HG03159 (cell line): ENCODE data around the gene CLEC2A.
"Not testable (repeated sequence)": the region's sequence is repeated elsewhere in the genome, so short reads cannot be mapped to it uniquely, and the experiment has no call there.

Source experiments
- ATAC-seq: cut with Tn5 transposase; IDR thresholded peaks from one replicate; pipeline ENCODE4 v1.9.1; 2021; ENCODE audit warnings: mild to moderate bottlenecking, moderate library complexity; ENCODE audit not compliant: unreplicated experiment

Gene CLEC2A, protein sequence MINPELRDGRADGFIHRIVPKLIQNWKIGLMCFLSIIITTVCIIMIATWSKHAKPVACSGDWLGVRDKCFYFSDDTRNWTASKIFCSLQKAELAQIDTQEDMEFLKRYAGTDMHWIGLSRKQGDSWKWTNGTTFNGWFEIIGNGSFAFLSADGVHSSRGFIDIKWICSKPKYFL

DNA sequence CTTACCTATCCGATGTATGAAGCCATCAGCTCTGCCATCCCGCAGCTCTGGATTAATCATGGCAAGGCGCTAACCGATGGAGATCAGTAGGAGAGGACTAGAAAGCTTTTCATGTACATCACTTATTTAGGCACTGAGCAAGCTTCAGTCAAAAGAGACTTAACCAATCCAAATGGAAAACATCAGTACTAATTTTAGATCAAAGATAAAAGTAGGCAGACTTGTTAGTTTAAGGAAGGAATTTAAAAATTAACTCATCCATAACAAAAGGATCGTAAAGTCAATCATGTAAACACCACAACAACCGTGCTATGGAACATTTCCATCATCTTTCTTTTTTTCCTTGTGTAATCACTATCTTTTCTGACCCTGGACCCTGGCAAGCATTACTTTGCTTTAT is at the start of gene CLEC2A:
Gene CLEC2A (minus strand): TSS at position 101 of the 400 bp plus-strand sequence. CDS start 41 bp downstream, at position 60.
- no peak for ATAC-seq

DNA sequence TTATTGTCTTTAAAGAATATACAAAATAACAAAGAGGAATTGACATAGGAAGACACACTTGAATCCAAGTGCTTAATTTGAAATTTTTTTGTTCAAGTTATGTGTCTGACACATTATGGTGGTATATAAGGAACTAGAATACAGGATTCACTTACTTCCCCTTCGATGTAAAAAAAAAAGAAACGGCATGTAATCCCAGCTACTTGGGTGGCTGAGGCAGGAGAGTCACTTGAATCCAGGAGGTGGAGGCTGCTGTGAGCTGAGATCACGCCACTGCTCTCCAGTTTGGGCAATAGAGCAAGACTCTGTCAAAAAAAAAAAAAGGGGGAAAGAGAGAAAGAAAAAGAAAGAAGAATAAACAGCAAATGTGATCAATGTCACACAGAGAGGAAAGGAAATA is 48.0 kb upstream of the CLEC2A start:
- no peak for ATAC-seq

DNA sequence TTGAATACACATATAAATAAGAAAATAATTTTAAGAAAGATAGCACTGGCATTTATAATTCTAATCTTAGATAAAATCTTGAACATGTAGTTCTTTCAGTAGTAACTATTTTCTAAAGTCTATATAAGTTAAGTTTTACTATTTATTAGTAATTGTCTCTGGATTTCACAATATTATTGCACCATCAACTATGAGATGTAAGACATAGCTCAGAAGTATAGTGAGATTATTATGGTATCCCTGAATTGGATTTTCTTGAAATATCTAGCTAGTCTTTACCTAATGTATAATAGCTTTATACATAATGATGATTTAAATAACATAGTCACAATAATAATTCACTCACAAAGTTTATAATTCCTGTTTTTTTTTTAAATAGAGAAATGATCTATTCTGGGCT is 45.7 kb upstream of the CLEC2A start:
- no peak for ATAC-seq

DNA sequence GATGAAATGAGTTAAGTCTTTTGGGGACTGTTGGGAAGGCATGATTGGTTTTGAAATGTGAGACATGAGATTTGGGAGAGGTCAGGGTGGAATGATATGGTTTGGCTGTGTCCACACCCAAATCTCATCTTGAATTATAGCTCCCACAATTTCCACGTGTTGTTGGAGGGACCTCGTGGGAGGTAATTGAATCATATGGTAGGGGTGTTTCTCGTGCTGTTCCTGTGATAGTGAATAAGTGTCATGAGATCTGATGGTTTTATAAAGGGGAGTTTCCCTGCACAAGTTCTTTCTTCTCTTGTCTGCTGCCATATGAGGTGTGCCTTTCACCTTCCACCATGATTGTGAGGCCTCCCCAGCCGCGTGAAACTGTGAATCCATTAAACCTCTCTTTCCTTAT is 44.5 kb upstream of the CLEC2A start:
- not testable (repeated sequence) for ATAC-seq

DNA sequence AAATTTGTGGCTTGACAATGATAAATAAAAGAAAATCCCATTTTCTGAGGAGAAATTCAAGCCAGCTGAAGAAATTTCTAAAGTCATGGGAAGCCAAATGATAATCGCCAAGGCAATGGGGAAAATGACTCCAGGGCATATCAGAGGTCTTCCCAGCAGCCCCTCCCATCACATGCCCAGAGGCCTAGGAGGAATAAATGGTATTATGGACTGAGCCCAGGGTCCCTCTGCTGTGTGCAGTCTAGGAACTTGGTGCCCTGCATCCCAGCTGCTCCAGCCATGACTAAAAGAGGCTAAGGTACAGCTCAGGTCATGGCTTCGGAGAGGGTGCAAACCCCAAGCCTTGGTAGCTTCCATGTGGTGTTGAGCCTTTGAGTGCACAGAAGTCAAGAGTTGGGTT is 43.4 kb upstream of the CLEC2A start:
- ATAC-seq: no peak

DNA sequence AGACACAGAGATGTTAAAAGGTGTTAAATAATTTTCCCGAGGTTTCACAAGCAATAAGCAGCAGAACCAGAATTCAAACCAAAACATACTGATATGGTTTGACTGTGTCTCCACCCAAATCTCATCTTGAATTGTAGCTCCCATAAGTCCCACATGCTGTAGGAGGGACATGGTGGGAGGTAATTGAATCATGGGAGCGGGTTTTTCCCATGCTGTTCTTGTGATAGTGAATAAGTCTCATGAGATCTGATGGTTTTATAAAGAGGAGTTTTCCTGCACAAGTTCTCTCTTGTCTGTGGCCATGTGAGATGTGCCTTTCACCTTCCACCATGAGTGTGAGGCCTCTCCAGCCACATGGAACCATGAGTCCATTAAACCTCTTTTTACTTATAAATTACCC is 42.6 kb upstream of the CLEC2A start:
- not testable (repeated sequence) for ATAC-seq

DNA sequence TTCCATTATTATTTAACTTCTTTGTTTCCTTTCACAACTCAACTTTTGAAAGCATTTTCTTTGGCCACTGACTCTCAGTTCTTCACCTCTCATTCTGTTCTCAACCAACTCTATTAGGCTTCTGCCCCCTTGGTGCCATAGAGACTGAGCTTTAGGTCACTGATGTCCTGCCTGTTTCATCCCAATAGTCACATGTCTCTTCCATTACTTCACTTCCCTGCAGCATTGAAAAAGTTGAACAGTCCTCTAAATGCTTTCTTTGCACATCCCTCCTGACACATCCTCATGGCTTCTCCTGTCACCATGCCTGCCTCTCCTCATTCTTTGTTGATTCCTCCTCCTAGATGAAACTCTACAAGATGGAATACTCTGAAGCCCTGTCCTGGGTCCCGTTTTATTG is 41.8 kb upstream of the CLEC2A start:
- no peak for ATAC-seq

DNA sequence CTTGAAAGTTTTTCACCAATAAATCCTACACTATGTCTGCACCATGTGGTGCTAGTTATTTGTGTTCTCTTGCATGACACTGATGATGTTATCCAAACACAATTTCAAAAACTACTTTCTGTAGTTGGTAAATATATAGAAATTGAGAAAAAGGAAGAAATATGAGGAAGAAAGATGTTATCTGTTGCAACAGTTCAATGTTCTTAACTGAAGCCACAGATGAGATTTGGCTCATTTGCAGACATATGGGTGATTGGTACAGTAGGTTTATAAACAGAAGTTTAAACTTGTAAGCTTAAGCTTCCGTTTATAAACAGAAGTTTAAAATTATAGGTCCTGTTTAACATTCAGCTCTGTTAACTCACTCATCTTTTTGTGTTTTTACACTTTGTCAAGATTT is 39.0 kb upstream of the CLEC2A start, which contains the start of gene CLEC12A:
Gene CLEC12A (plus strand): TSS at position 229 of the 400 bp plus-strand sequence. CDS start 188 bp downstream, outside the sequence.
- ATAC-seq: no peak

DNA sequence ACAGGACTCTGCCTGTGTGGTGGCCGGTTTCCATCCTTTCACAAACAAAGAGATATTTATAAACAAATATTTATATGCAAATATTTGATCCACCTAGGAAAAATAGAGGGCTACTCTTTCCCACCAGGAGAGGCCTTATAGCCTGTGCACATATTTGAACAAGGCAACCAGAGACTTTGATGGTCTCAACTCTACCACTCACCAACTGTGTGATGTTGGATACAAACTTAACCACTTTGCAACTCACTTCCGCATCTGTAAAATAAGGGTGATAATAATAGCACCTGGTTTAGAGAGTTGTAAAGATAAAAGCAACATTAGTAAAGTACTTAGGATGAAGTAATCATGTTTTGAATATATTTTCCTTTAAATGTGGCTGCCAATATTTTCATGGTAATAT is 37.5 kb upstream of the CLEC2A start:
- no peak for ATAC-seq

DNA sequence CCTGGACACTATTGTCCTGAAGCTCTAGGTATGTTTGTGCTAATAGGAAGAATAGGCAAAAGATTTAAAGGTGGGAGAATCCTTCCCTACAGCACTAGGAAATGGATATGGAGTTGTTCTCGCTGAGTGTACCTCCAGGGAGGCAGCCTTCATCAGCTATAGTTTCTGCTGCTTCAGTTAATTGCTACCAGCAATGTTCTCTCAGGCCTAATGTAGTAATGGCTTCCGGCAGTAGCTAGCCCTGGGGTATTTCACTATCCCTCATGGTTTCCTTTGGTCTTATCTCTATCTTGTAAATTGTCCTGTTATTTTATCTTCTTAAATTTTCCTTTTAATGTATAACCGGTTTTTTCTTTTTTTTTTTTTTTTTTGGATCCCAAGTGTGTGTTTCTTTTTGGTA is 29.7 kb upstream of the CLEC2A start:
- no peak for ATAC-seq

DNA sequence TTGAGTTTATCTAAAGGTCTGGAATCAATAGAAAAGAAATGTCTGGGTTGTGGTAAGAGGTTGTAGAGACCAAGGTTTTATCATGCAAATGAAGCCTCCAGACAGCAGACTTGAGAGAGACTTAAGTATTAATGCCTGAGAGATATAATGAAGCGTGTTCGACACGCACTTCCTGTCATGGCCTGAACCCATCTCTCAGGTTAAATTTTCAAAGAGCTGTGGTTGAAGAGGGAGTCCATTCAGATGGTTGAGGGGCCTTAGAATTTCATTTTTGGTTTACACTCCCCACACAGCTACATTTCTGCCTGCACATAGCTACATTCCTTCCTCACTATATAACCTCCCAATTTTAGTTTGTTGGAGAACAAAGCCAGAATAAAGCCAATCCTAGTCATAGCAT is 28.9 kb upstream of the CLEC2A start:
- peak; percentile 73 for ATAC-seq

DNA sequence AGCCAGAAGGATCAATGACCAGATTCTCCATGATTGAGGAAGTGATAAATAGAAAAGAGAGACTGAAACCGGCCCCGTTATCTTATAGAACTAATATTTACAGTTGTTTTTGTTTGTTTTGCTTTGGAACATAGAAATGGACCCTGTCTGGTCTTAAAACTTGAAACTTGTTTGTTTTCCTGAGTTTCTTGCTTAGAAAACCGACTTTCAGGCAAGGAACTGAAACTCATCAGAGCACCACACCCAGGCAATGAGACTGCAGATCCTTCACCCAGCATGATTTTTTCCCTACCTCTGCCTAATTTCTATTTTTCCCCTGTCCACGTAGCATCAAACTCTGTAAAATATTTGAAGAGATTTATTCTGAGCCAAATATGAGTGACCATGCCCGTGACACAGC is 28.4 kb upstream of the CLEC2A start:
- peak; percentile 15 for ATAC-seq

DNA sequence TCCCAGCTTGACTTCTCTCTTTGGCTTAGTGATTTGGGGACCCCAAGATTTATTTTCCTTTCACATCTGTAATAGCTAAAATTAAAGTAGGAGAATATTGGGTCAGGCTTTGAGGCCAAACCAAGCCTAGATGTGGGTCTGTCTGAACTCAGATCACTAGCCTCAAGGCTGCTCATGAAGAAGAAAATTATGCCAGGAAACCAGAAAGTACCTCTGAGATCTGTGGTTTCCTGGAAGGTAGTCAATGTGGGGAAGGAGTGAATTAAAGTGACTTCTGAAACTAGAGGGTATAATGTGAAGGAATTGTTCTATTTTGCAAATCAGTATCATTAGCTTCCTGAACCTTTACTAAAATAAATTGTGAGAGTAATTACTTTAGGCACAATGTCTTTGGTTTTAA is 25.7 kb upstream of the CLEC2A start:
- ATAC-seq: no peak

DNA sequence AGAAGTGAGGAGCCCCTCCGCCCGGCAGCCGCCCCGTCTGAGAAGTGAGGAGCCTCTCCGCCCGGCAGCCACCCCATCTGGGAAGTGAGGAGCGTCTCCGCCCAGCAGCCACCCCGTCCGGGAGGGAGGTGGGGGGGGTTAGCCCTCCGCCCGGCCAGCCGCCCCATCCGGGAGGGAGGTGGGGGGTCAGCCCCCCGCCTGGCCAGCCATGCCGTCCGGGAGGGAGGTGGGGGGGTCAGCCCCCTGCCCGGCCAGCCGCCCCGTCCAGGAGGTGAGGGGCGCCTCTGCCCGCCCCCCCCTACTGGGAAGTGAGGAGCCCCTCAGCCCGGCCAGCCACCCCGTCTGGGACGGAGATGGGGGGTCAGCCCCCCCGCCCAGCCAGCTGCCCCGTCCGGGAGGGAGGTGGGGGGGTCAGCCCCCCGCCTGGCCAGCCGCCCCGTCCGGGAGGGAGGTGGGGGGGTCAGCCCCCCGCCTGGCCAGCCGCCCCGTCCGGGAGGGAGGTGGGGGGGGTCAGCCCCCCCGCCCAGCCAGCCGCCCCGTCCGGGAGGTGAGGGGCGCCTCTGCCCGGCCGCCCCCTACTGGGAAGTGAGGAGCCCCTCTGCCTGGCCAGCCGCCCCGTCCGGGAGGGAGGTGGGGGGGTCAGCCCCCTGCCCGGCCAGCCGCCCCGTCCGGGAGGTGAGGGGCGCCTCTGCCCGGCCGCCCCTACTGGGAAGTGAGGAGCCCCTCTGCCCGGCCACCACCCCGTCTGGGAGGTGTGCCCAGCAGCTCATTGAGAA is 21.0 kb upstream of the CLEC2A start:
- not testable (repeated sequence) for ATAC-seq

DNA sequence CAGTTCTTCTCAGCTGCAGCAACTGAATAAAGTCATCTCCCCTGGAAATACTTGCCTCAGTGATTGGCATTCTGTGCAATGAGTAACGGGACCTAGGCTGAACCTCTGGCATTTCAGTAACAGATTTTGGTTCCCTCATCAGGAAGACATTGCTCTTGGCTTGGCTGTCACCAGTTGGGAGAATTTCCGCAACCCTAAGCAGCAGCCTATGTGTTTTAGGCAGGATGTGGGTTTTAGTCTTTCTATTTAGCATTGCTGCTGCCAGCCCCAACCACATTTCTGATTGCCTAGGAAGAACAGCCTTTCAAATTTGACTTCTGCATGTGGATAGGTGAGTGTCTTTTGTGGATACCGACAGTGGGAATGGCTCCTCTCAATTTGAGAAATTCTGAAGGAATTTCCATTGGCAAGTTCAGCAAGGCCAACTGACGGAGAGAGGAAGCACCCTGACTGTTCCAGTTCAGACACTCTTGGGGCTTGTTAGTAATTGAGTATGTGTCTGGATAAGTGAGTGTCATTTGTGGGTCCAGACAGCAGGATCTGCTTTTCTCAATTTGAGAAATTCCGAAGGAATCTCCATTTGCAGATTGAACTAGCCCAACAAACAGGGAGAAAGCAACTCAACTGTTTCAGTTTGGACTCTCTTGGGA is 19.0 kb upstream of the CLEC2A start:
- no peak for ATAC-seq

DNA sequence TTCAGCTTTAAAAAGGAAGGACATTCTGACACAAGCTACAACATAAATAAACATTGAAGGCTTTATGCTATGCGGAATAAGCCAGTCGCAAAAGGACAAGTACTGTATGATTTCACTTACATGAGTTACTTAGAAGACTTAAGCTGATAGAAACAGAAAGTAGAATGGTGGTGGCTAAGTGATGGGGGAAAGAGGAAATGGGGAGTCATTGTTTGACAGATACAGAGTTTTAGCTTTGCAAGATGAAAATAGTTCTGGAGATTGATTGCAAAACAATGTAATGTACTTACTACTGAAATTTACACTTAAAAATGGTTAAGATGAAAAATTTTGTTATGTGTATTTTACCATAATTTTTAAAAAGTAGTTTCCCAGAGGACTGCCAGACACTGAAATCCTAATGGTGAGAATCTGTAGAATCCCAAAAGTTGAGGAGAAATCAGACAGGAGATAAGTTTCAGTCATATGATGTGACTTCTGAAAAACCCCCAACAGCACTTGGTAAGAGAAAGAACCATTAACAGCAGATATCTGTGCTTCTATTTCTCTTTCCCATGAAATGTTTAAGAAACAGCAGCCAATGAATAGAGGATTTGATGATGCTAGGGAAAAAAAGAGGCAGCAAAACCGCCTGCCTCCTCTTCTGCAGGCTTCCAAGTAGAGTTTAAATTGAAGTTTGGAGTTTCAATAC is 16.6 kb upstream of the CLEC2A start:
- ATAC-seq: peak; percentile 89

DNA sequence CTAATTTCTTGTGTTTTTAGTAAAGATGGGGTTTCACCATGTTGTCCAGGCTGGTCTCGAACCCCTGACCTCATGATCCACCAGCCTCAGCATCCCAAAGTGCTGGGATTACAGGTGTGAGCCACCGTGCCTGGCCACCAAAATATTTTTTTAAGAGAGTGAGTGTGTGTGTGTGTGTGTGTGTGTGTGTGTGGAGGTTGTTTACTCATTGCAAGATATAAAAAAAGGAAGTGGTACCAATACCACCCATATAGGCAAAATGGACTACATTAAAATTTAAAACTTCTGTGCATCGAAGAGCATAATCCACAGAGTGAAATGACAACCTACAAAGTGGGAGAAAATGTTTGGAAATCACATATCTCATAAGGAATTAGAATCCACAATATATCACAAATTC is 15.5 kb upstream of the CLEC2A start:
- ATAC-seq: no peak

DNA sequence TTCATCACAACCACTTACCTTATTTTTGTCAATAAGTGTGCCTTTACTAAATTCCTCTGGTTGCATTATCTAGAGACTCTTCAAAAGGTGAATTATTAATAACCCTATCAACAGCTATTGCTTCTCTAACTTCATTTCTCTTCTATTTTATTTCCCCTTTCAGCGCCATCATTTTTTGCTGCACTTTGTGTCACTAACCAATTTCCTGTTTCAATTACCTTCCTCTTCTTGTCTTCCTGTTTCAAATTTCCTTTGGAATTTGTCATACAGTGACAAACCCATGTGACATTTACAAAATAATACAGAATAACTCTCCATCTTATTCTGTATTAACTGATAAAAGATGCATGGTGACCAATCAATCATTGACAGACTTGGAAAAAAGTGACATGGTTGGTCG is 12.2 kb upstream of the CLEC2A start:
- no peak for ATAC-seq

DNA sequence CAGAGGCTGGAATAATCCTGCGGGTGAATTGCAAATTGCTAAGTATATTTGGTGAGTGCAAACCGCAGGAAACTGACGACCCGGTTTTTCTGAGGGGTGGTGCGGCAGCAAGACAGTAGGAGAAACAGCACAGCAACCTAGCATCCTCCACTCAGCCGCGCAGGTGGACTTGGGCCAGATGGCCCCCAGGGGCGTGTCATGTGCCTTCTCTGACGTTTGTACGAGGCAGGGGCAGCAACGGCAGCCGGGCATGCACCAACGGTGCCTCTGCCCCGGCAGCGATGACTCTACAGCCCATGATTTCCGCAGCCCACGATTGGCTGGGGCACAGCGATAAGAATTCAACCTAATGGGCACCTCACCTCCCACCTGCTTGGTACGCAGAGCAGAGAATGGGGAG is 11.1 kb upstream of the CLEC2A start:
- no peak for ATAC-seq

DNA sequence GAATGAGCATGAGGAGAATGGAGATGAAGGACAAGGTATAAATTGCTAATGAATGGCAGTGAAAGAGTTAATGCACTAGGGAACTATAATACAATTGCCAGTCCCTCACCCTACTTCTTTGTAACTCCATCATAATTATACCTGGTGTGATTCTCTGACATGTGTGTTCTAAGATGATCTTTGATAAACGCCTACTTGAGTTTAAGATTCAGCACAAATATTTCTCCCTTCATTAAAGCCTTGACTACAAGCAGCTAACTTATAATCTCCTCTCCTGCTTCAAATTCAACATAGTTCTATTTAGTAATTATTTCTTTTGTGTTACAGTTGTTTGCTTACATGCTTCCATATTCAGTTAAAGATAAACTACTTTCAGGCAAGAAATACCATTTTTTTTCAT is 9.7 kb upstream of the CLEC2A start:
- no peak for ATAC-seq

DNA sequence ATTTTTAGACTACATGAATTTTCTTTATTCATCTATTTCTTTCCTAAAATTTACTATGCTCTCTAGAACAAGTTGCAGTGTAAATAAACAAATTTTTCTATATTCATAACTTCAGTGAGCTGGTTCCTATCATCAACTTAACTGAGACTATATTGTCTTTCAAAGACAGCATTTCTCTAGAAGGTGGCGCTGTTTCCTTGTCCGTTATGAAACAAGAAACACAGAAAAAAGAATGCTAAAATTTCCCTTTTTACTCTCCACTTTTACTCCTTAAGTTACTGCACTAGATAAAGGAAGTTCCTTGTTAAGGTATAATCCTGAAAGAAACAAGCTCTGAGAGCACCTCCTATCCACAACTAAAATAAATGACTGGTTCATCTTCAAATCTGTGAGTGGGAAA is 8.2 kb upstream of the CLEC2A start:
- no peak for ATAC-seq

DNA sequence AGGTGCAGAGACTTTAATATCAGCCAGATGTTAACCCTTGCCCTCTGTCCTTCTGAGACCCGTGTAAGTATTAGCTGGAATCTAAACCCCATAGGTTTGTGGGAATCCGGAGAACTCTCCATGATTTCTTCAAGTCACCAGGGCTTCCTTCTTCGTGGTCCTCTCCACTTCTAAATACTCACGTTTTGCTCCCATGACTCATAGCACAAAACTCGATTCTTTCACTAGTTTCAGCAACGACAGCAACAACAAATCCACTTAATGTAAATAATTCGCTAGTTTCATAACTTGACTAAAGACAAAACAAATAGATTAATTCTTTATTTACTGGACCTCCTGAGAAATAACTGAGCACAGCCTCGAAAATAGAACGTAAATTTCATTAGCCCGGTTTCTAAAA is 4.4 kb upstream of the CLEC2A start:
- ATAC-seq: no peak
